Activated CD8-positive, alpha-beta T cell treated with anti-CD3 and anti-CD28 coated beads for 36 hours (primary cell): ENCODE measurements around the gene P4HB. TPM values are rescaled to one million over a fixed set of nuclear protein-coding genes. Genes with fewer than 3 reads are reported as not detected.

Experiments used
- ATAC-seq: fragments of 200-7000 bp; cut with Tn5 transposase; one replicate; pipeline ENCODE4 v1.10.0; 2021; ENCODE audit warnings: mild to moderate bottlenecking, moderate library complexity
- CTCF ChIA-PET: fragments of 350-600 bp; sonication (Branson Sonifier 250); formaldehyde crosslinking; loops from one replicate; lab custom pipeline; 2021; ENCODE audit warnings: antibody characterized with exemption; lab: Charles Lee
- POLR2A ChIA-PET: fragments of 350-600 bp; sonication (Branson Sonifier 250); formaldehyde crosslinking; loops from one replicate; lab custom pipeline; 2021; ENCODE audit warnings: antibody characterized with exemption; lab: Charles Lee
- DNase-seq: peaks from one replicate; pipeline ENCODE4 v3.0.0-alpha.2; 2020
- H3K27ac Mint-ChIP-seq: one replicate; pipeline ENCODE4 v1.8.0; 2021; ENCODE audit warnings: mild to moderate bottlenecking, mixed read lengths
- H3K27me3 Mint-ChIP-seq: one replicate; pipeline ENCODE4 v1.8.0; 2021; ENCODE audit warnings: mixed read lengths
- H3K36me3 Mint-ChIP-seq: one replicate; pipeline ENCODE4 v1.8.0; 2021; ENCODE audit warnings: low read depth, mixed read lengths
- H3K4me1 Mint-ChIP-seq: one replicate; pipeline ENCODE4 v1.8.0; 2021; ENCODE audit warnings: low read depth, mixed read lengths
- H3K4me3 Mint-ChIP-seq: one replicate; pipeline ENCODE4 v1.8.0; 2021; ENCODE audit warnings: mild to moderate bottlenecking, moderate library complexity, mixed read lengths
- H3K9me3 Mint-ChIP-seq: one replicate; pipeline ENCODE4 v1.8.0; 2021; ENCODE audit warnings: mixed read lengths
- intact Hi-C: fragments of 100-400 bp; cut with micrococcal nuclease; formaldehyde crosslinking; loops from one replicate; pipeline ENCODE4 v1.10.0; 2022
- total RNA-seq, 2 experiments: library from RNA; stranded (reverse); gene quantifications; one replicate each; pipeline ENCODE4 v1.2.3, GENCODE V29; 2021
- TF ChIP-seq, protein P1 (sequence below): fragments of 200-600 bp; IDR thresholded peaks from one replicate; pipeline ENCODE4 v1.8.0; 2022; ENCODE audit warnings: antibody characterized with exemption, mild to moderate bottlenecking

P4HB gene
- total RNA-seq, 2 experiments from 2014 or later: 408 to 434 TPM

DNA sequence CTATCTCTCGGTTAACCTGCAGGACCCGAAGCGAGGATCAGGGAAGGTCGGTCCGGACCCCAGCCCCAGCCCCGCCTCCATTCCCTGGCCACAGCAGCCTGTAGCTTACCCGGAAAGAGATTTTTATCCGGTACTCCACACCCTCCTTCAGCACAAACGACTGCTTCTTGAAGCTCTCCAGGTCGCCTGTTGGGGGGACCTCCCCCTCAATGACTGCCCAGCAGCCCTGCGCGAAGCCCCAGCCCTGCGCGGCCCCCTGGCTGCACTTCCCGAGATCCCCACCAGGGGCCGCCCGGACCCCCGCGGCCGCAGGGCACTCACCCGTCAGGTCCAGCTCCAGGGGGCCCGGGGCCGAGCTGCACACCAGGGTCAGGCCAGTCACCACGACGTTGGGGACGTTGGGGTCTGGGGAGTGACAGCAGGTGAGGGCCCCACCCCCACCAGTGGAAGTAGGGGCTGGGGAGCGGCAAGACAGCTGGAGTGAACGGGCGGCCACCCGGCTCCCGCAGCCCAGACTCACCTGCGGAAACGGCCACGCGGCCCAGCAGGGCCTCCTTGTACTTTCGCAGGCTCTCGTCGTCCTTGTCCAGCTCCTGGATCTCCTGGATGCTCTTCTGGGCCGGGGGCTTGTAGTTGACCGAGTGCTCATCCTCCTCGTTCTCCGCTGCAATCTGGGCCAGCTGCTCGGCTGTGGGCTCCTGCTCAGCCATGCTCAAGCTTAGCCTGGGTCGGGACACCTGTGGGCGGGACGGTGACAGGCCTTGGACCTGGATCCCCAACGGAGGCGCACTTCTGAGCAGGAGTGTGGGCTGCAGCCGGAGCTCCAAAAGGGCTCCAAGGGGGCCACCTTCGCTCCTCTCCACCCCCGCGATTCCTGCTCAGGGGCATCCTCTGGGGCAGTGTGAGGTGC, 9.1 kb upstream of the P4HB start:
- no peaks in the 10 kb centered on the region for H3K9me3 Mint-ChIP-seq
- H3K4me1 Mint-ChIP-seq: peaks cover 40% of the 10 kb centered on the region
- H3K27me3 Mint-ChIP-seq: no peaks in the 10 kb centered on the region
- intact Hi-C loops: no loop called here
- ChIA-PET CTCF (interaction anchor here (0.8 to 2.2 kb wide), 17 partner anchors 8 to 235 kb away, joined by 3 to 13 read pairs (median 4); partner anchors contain the start of genes ARL16, CENPX, HGS and LRRC45), POLR2A (interaction anchor here (0.7 to 7.3 kb wide), 19 partner anchors 9 to 336 kb away, joined by 3 to 73 read pairs (median 5); partner anchors contain the start of genes ALYREF, ANAPC11, CCDC137 and DCXR)
- TF ChIP-seq, protein P1, sequence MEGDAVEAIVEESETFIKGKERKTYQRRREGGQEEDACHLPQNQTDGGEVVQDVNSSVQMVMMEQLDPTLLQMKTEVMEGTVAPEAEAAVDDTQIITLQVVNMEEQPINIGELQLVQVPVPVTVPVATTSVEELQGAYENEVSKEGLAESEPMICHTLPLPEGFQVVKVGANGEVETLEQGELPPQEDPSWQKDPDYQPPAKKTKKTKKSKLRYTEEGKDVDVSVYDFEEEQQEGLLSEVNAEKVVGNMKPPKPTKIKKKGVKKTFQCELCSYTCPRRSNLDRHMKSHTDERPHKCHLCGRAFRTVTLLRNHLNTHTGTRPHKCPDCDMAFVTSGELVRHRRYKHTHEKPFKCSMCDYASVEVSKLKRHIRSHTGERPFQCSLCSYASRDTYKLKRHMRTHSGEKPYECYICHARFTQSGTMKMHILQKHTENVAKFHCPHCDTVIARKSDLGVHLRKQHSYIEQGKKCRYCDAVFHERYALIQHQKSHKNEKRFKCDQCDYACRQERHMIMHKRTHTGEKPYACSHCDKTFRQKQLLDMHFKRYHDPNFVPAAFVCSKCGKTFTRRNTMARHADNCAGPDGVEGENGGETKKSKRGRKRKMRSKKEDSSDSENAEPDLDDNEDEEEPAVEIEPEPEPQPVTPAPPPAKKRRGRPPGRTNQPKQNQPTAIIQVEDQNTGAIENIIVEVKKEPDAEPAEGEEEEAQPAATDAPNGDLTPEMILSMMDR: peak; percentile 100
- H3K4me3 Mint-ChIP-seq: peak overlapping the region; percentile 88
- peaks cover 34% of the 10 kb centered on the region for H3K36me3 Mint-ChIP-seq
- DNase-seq (peak; percentile 59), ATAC-seq (peak; percentile 19)
- H3K27ac Mint-ChIP-seq: peak overlapping the region; percentile 92

DNA sequence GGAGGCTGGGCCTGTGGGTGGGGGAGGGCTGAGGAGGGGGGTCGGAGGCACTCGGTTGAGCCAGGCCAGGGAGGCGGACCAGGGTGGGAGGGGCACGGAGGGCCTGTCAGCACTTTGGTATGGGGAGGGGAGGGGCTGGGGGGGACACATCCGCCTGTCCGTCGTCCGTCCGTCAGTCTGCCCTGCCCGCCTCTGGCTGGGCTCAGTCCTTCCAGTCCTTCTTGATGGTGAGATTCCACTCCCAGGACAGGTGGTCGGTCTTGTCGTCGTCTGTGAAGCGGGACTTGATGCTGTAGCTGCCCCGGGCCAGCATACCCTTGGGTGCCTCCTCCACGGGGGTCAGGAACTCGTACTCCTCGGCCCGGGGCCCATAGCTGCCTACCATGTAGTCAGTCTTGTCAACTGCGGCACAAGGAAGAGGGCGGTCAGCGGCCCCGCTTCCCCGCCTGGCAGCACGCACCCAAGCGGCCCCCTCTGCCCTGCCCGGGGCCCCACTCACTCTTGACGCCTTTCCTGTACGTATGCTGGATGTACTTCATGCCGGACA, 8.4 kb upstream of the P4HB start:
- intact Hi-C loops: no loop called here
- DNase-seq: peak; percentile 38
- Mint-ChIP-seq H3K9me3 (no peaks in the 10 kb centered on the region), H3K4me1 (peaks cover 38% of the 10 kb centered on the region), H3K36me3 (peaks cover 40% of the 10 kb centered on the region), H3K4me3 (peak overlapping the region; percentile 88), H3K27me3 (no peaks in the 10 kb centered on the region), H3K27ac (peak overlapping the region; percentile 67)
- ChIA-PET CTCF (interaction anchor here (0.9 to 2.2 kb wide), 12 partner anchors 9 to 236 kb away, joined by 3 to 13 read pairs (median 4); partner anchors contain the start of genes ARL16, CENPX, HGS and LRRC45), POLR2A (interaction anchor here (1.0 to 7.3 kb wide), 9 partner anchors 8 to 202 kb away, joined by 3 to 73 read pairs (median 10); partner anchors contain the start of genes ALYREF, ANAPC11, CCDC137 and MCRIP1)
- TF ChIP-seq, protein P1: no peak
- ATAC-seq: no peak

DNA sequence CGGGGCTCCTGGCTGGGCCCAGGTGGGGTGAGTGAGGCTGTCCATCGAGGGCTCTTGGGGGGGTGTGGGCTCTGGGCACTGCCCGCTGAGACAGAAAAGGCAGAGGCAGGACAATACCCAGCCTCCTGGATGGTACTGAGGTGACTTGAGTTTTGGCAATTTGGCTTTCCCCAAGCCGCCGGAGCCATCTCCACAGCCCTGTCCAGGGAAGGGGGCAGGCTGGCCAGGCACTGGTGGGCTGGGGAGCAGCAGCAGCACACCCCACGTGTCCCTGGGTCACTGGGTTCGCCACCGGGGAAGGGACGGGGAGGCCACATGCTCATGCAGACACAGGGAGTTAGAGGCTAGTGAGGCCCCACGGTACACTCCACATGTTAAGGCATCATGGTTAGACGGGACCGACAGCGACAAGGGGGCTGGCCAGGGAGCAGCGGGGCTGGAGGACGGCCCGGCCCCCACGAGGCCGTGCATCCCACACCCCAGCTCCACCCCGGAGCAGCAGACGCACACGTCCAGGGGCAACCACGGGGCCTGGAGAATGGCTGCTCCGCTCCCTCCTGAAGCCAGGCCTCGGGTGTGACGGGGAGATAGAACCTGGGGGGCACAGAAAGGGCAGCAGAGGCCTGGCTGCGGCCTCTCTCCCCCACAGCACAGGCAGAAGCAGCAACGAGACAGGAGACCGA, 7.8 kb upstream of the P4HB start:
- POLR2A ChIA-PET: interaction anchor here (1.0 to 7.3 kb wide), 8 partner anchors 10 to 210 kb away, joined by 3 to 73 read pairs (median 4); partner anchors contain the start of gene MCRIP1
- TF ChIP-seq, protein P1: no peak
- intact Hi-C loops: no loop called here

DNA sequence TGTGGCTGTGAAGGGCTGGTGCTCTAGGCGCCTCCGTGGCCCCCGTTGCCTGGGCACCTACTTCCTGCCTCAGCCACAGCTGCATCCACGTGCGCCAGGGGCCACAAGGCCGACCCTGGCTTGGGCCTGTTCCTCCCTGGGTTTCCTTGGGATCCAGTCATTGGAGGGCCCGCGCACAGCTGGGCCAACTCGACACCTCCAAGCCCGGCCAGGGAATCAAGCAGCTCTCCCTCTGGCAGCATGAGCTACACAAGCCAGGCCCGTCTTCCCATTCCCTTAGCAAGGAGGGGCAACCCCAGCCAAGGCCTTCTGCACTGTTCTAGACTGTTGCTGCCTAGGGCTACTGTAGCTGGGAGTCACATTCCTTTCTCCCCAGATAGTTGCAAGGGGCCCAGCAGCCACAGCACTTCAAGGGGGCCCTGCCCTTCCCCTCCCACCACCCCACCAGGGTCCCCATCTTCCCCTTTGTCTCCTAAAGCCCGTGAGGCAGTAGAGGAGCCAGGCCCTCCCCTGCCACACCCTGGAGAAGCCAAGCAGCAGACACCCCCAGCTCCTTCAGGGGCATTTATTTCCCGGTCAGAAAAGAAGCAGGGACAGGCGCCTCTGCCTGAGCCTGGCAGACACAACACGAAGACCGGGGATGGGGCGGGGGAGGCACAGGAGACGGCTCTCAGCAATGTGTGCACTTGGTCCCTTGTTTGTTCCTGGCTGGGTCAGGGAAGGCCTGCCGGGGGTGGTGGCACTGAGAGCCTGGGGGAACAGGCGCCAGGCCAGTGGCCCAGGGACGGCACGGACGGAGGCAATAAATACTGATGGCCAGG, 7.0 kb upstream of the P4HB start:
- ATAC-seq: no peak
- intact Hi-C loops: no loop called here
- TF ChIP-seq, protein P1: no peak
- POLR2A ChIA-PET: interaction anchor here (0.7 to 3.6 kb wide), 20 partner anchors 9 to 435 kb away, joined by 3 to 14 read pairs (median 4); partner anchors contain the start of genes ANAPC11, MCRIP1, MRPL12 and SLC25A10
- CTCF ChIA-PET: no interaction called here
- Mint-ChIP-seq H3K27ac (peak overlapping the region; percentile 83), H3K4me3 (peak overlapping the region; percentile 25), H3K9me3 (no peaks in the 10 kb centered on the region), H3K36me3 (peaks cover 49% of the 10 kb centered on the region), H3K4me1 (peaks cover 39% of the 10 kb centered on the region), H3K27me3 (no peaks in the 10 kb centered on the region)
- peak; percentile 58 for DNase-seq

More for the DNA sequence above, 7.8 kb upstream of the P4HB start:
- peak; percentile 32 for DNase-seq
- CTCF ChIA-PET: interaction anchor here (1.0 kb wide), 2 partner anchors 99 to 162 kb away, joined by 3 read pairs; no protein-coding TSS in a partner anchor
- H3K4me3 Mint-ChIP-seq: peak overlapping the region; percentile 45
- H3K27me3 Mint-ChIP-seq: no peaks in the 10 kb centered on the region
- no peaks in the 10 kb centered on the region for H3K9me3 Mint-ChIP-seq
- H3K4me1 Mint-ChIP-seq: peaks cover 39% of the 10 kb centered on the region
- H3K36me3 Mint-ChIP-seq: peaks cover 46% of the 10 kb centered on the region
- peak overlapping the region; percentile 83 for H3K27ac Mint-ChIP-seq
- no peak for ATAC-seq
